C4-2B (cell line): Measurements from ENCODE around the gene FGF12.

Experiments used
- CTCF ChIP-seq: fragments of 450-650 bp; conservative IDR thresholded peaks from 2 replicates; pipeline ENCODE4 v1.5.1; 2017; ENCODE audit warnings: mild to moderate bottlenecking
- ZFX ChIP-seq: fragments of 450-650 bp; IDR thresholded peaks from 2 replicates; pipeline ENCODE4 v1.6.1; 2017

GRCh38 chr3:192675958-192676649, 51.2 kb downstream of the FGF12 start:
- TF ChIP-seq CTCF = no peak
- no peak for TF ChIP-seq ZFX
